ENCODE measurements around the gene HOXB9. TPM values are rescaled to one million over a fixed set of nuclear protein-coding genes. Genes with fewer than 3 reads are reported as not detected.

Gene HOXB9
- total RNA-seq, 1 experiment from 2014 or later = not detected

DNA sequence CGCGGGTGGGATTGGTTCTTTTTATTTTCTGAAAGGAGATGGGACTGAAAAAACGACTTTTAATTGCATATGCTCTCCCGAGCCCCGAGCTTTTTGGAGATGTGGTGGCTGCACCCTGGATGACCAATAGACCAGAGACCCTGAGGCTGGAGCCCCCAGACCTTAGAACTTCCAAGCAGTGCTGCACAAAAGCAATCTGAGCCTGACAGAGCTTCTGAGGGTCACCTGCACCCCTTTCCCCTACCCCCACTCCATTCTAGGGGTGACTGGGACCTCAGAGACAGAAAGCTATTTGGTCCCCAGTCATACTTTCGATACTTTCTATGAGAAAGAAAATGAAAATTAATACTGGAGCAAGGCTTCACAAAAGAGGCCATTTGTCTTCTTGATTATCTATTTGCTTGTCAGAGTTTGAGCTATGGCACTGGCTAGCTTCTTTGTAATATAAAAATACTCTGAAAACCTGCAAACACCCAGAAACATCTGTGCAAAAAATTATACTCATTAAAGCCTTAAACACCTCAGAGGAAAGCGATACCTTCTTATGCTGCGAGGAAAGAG lies 51.6 kb downstream of the HOXB9 start:
- Histone ChIP-seq H3K23ac (ENCODE audit: insufficient read length, low read depth, low read length) (no peak overlapping the region), H3K4ac (ENCODE audit: low read depth, low read length) (no peak overlapping the region), H3K14ac (ENCODE audit: insufficient read depth, low read length) (no peak overlapping the region), H3K9ac (ENCODE audit: extremely low read depth, insufficient read length, low read length) (no peak overlapping the region), H3K4me1 (ENCODE audit: insufficient read depth, low read length) (no peaks in the 10 kb centered on the region), H4K20me1 (ENCODE audit: control insufficient read depth, insufficient read depth, insufficient read length) (peaks cover 2% of the 10 kb centered on the region), H2AFZ (ENCODE audit: low read length) (no peak overlapping the region), H4K5ac (ENCODE audit: insufficient read length, low read depth, low read length) (no peak overlapping the region), H2BK15ac (ENCODE audit: low read depth, low read length) (no peak overlapping the region), H2BK12ac (ENCODE audit: insufficient read length, low read depth, low read length) (no peak overlapping the region), H3K56ac (ENCODE audit: insufficient read length, low read depth, low read length) (no peak overlapping the region), H3K27me3 (ENCODE audit: insufficient read depth, low read length) (peaks cover 96% of the 10 kb centered on the region), H3K4me2 (ENCODE audit: insufficient read depth, insufficient read length, low read length) (no peak overlapping the region), H2BK120ac (ENCODE audit: low read depth, low read length, poor library complexity, severe bottlenecking) (no peak overlapping the region), H3K27ac (ENCODE audit: insufficient read length, low read depth, low read length) (no peak overlapping the region), H4K8ac (replicated peaks; ENCODE audit: insufficient read length, low read depth, low read length) (no peak overlapping the region), H3K23me2 (ENCODE audit: insufficient read length, low read depth, low read length, poor library complexity, severe bottlenecking) (no peaks in the 10 kb centered on the region), H4K91ac (ENCODE audit: insufficient read length, low read depth, low read length) (no peak overlapping the region), H2BK20ac (ENCODE audit: low read depth, low read length, poor library complexity, severe bottlenecking) (no peak overlapping the region), H2BK5ac (ENCODE audit: insufficient read length, low read length) (no peak overlapping the region), H3K18ac (ENCODE audit: insufficient read length, low read depth, low read length) (no peak overlapping the region), H3K79me1 (ENCODE audit: insufficient read depth, low read depth, low read length, poor library complexity, severe bottlenecking) (no peaks in the 10 kb centered on the region), H3T11ph (ENCODE audit: low read length) (no peak overlapping the region), H3K79me2 (ENCODE audit: insufficient read depth, low read length) (no peaks in the 10 kb centered on the region), H3K9me3 (ENCODE audit: control insufficient read depth, low read depth, low read length) (no peaks in the 10 kb centered on the region), H2AK5ac (ENCODE audit: insufficient read length, low read length) (no peak overlapping the region)
- H3K27ac Mint-ChIP-seq = no peak overlapping the region
- no peak for DNase-seq
- peaks cover 17% of the 10 kb centered on the region for H3K27me3 Mint-ChIP-seq (ENCODE audit: low read depth)
- no peak overlapping the region for H3K4me3 Mint-ChIP-seq
- H3K36me3 Mint-ChIP-seq (ENCODE audit: insufficient read depth in 1 of 3, low read depth in 3 of 3) = no peaks in the 10 kb centered on the region; a peak in 2 of 7 replicates
- WGBS (ENCODE audit: extremely low coverage, insufficient read length, low lambda C conversion rate) = no CpG with 5 or more reads among the region's 8 CpGs
- peaks cover 7 to 10% of the 10 kb centered on the region in 2 experiments; a peak in 4 of 5 replicates for H3K9me3 Mint-ChIP-seq
- TF ChIP-seq, protein P1, sequence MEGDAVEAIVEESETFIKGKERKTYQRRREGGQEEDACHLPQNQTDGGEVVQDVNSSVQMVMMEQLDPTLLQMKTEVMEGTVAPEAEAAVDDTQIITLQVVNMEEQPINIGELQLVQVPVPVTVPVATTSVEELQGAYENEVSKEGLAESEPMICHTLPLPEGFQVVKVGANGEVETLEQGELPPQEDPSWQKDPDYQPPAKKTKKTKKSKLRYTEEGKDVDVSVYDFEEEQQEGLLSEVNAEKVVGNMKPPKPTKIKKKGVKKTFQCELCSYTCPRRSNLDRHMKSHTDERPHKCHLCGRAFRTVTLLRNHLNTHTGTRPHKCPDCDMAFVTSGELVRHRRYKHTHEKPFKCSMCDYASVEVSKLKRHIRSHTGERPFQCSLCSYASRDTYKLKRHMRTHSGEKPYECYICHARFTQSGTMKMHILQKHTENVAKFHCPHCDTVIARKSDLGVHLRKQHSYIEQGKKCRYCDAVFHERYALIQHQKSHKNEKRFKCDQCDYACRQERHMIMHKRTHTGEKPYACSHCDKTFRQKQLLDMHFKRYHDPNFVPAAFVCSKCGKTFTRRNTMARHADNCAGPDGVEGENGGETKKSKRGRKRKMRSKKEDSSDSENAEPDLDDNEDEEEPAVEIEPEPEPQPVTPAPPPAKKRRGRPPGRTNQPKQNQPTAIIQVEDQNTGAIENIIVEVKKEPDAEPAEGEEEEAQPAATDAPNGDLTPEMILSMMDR (conservative IDR thresholded peaks at IDR 0.05) = no peak
- H3K4me1 Mint-ChIP-seq = peaks cover 5 to 35% of the 10 kb centered on the region in 2 experiments

Data from H9 (cell line).